NCI-H2171 (cell line): ENCODE results near the gene SNX30.
"Not testable (repeated sequence)": the region's sequence is repeated elsewhere in the genome, so short reads cannot be mapped to it uniquely, and the experiment has no call there.

Source experiments
- DNase-seq: peaks from one replicate; lab custom pipeline; 2025; lab: John Stamatoyannopoulos, UW

Gene SNX30, protein sequence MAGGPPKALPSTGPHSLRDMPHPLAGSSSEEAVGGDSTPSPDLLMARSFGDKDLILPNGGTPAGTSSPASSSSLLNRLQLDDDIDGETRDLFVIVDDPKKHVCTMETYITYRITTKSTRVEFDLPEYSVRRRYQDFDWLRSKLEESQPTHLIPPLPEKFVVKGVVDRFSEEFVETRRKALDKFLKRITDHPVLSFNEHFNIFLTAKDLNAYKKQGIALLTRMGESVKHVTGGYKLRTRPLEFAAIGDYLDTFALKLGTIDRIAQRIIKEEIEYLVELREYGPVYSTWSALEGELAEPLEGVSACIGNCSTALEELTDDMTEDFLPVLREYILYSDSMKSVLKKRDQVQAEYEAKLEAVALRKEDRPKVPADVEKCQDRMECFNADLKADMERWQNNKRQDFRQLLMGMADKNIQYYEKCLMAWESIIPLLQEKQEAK

GRCh38 chr9:112750016-112750763, at the start of gene SNX30:
Gene SNX30, plus strand, starts transcription at chr9:112750760. Its CDS starts 242 bp downstream, at chr9:112751002.
- peak; percentile 81 for DNase-seq

DNA sequence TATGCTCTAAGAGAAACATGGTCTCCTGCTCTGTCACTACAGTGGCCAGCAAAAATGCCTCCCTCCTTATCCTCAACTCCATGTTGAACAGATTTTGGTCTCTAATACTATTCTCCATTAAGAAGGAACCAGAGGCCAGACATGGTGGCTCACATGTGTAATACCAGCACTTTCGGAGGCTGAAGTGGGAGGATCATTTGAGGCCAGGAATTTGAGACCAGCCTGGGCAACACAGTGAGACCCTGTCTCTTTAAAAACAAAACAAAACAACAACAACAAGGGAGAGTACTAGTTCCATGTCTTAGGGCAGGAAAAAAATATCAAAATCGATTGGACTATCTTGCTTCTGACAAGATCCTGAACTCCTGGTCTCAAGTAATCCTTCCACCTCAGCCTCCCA, 47.3 kb upstream of the SNX30 start:
- no peak for DNase-seq

DNA sequence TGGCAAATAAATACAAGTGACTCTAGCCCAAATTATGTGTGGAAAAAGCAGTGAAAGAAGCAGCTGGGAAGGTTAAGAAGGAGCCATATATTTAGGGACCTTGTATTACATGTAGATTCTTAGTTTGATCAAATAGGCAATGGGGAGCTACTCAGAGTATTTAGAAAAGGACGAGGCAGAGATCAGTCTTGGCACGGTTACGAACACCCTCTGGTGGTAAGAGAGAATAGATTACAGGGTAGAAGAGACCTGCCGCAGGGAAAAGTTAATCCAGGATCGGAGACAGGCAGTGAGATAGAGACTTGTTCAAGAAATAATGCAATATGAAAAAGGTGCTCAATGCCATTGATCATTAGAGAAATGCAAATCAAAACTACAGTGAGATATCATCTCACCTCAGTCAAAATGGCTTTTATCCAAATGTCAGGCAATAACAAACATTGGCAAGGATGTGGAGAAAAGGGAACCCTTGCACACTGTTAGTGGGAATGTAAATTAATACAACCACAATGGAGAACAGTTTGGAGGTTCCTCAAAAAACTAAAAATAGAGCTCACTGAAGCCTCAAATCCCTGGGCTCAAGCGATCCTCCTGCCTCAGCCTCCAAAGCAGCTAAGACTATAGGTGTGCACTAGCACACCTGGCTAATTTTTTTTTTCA, 44.7 kb upstream of the SNX30 start:
- DNase-seq: no peak

DNA sequence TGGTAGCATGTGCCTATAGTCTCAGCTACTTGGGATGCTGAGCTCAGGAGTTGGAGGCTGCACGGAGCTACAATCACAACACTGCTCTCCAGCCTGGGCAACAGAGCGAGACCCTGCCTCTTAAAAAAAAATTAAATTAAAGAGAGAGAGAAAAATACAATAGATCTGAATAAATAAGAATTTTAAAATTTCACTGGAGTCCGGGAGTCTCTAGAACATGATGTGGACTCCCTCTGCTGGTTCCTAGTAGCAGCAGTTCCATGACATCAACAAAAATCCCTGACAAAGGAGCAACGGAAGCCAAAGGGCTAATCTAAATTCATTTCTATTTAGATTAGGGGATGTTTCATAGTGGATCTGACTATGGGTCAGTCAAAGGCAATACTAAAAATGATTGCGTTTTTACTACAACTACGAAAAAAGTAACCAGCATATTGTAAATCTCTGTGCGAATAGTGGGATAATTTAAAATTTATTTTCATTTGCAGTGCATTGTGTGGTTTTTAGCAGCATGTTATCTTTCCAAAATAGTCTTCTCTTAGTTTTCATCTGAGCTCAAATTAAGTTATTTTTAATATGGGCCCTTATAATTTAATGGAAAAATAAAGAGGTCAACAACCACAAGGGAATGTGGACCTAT, 39.4 kb upstream of the SNX30 start:
- no peak for DNase-seq

- DNase-seq: no peak
These were observed 37.9 kb upstream of the SNX30 start for GRCh38 chr9:112712678-112713077.

DNA sequence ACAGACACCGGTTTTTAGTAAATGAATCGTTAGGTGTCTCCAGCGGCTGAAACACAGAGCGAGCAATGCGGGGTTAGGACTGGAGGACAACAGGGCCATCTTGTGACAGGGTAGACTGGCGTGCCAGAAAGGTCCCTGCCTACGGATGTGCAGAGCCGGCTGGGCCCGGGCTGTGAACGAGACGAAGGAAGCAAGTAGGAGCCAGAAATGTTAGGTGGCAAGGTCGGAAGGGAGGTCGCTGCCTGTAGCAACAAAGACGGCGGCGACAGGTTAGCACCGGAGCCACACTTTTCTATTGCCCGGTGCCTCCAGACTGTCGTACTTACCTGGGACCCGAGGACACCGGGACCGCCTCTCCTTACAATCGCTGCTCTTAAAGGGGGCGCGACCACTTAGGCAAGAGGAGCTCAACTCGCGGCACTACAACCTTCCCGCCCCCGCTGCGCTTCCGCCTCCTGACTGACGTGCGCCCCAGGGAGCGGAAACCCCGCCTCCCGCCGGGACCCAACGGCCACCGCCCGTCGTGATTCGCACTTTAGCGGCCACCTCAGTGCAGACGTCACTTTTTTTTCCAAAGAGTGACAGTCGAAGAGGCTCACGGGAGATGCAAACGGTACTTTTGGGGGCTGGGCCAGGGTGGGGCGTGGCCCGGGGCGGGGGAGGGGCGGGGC, 32.8 kb upstream of the SNX30 start, which contains the start of gene INIP:
Gene INIP, minus strand, starts transcription at position 457 of the 671 bp plus-strand sequence. CDS start 1,632 bp downstream, outside the sequence.
- DNase-seq: peak; percentile 98

GRCh38 chr9:112719241-112719691, 31.3 kb upstream of the SNX30 start:
- DNase-seq: no peak

- DNase-seq: no peak
These were observed 30.9 kb upstream of the SNX30 start for GRCh38 chr9:112719696-112720095.

- DNase-seq: no peak
These were observed 30.3 kb upstream of the SNX30 start for GRCh38 chr9:112720113-112720780.

GRCh38 chr9:112722749-112723148, 27.8 kb upstream of the SNX30 start:
- DNase-seq: not testable (repeated sequence)

GRCh38 chr9:112725961-112726360, 24.6 kb upstream of the SNX30 start:
- DNase-seq: no peak

DNA sequence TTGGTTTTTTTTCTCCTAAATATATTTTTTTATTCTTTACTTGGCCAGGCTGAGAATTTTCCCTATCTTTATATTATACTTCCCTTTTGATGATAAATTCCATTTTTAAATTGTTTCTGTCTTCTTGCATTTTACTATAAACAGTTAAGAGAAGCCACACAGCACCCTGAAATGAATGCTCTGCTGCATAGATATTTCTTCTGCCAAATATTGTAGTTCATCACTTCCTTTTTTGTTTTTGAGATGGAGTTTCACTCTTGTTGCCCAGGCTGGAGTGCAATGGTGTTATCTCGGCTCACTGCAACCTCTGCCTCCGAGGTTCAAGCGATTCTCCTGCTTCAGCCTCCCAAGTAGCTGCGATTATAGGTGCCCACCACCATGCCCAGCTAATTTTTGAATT, 24.1 kb upstream of the SNX30 start:
- no peak for DNase-seq

- DNase-seq: no peak
These were observed 22.2 kb upstream of the SNX30 start for GRCh38 chr9:112728401-112728800.

DNA sequence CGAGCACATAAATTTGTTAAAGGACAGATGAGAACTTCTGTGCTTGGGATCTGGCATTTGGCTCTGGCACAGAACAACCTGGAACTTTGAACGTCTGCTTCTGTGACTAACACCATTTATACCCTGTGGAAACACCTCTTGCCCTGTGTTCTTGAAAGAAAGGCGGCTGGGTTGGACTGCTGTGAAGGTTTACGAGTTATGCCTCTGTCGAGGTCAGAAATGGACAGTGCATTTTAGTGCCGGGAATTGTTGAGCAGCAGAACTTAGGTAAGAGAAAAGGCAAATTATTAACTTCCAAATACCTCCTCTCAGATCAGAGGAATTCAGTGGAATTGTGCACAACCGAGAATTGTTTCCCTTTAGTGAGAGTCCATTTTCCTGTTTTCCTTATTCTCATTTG, 18.6 kb upstream of the SNX30 start:
- DNase-seq: no peak

- no peak for DNase-seq
These were observed 15.7 kb upstream of the SNX30 start for GRCh38 chr9:112734892-112735291.

- no peak for DNase-seq
These were observed 7.2 kb upstream of the SNX30 start for GRCh38 chr9:112743216-112743836.

DNA sequence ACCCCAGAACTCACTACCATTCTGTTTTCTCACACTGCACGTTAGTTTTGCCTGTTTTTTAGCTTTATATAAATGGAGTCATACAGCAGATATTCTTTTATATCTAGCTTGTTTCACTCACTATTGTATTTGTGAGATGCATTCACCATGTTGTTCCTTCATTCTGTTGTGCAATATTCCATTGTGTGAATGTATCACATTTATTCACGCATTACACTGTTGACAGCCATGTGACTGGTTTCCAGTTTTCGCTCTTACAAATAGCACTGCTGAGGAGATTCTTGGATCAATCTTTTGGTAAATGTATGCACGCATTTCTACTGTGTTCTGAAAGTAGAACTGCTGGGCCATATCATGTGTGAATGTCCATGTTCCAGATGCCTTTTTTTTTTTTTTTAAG, 6.4 kb upstream of the SNX30 start:
- no peak for DNase-seq

DNA sequence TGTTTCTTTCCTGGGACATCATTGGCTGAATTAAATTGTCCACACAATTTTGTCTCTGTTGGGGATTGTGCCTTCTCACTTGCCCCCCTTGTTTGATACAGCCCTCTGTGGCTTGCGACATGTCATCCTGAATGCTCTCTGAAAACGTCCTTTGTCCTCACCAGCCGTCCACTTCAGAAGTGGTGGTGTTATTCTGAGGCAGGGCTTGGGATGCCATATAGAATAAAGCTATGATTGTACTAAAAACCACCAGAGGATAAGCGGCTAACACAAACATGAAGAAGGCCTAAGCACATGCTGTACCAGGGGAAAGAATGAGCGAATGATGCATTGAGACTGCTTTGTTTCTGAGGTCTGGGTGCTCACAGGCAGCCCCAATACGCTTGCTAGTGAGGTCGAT, 3.5 kb upstream of the SNX30 start:
- no peak for DNase-seq

- no peak for DNase-seq
These were observed 150 bp downstream of the SNX30 start for GRCh38 chr9:112750764-112751055.

DNA sequence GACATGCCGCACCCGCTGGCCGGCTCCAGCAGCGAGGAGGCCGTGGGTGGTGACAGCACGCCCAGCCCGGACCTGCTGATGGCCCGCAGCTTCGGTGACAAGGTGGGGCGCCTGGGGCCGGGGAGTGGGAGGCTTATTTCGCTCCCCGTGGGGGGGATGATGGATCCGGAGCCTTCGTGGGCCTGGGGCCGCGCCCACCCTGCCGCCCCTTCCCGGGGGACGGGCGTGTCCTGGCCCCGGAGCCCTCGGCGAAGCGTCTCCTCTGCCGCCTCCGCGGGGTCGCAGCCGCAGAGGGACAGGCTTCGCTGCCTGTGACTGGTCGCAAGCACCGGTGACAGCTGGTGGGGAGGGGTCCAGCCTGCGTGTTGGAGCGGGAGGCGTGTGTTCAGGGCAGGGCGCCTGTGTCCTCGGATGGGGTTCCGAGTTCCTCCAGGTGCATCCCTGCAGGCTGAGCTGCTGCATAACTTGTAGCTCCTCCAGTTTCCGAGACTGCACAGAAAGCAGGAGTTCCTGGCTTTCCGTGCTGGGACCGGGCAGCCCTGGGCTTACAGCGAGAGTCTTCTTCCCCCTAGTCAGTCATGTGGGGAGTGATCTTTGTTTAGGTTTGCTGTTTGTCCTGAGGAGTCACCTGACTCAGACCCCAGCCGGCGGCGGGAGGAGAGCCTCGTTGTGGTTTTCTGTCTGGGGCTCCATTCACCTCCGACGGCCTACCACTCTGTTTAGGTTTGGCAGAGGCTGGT, 666 bp downstream of the SNX30 start:
- DNase-seq: peak; percentile 76
